ENCODE data around the gene ALDH5A1.
A peak's percentile ranks its signal among the peaks of the same experiment; 100 is the strongest.

The ALDH5A1 gene

GRCh38 chr6:24494821-24495795 lies at the start of gene ALDH5A1:
Gene ALDH5A1 (plus strand): TSS chr6:24494969. CDS start chr6:24494997, 28 bp downstream.
- FAIRE-seq, result peak; percentile 86
- peak; percentile 65 for DNase-seq (ENCODE audit: insufficient read length, low spot score)

DNA sequence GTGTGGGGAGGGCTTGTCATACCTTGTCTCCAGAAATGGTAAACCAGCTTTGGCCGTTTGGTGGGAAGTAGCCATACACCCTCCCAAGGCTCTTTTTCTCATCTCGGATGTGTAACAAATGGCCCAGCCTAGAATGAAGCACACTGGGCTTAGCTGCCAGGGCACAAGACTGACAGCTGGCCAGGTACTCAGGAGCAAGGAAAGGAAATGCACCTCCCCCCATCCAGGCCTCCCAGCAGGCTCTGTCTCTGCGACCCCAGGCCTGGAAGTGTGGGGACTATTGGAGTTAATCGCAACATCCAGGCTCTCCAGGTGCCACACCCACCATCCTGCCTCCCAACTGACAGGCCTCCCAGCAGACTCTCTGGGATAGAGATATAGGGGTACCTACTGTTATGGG lies 49.1 kb upstream of the ALDH5A1 start:
- no peak for DNase-seq (ENCODE audit: insufficient read length, low spot score)
- FAIRE-seq, result no peak

- DNase-seq (ENCODE audit: insufficient read length, low spot score) (no peak), FAIRE-seq (no peak)
These were observed 48.1 kb upstream of the ALDH5A1 start for GRCh38 chr6:24446670-24447069.

GRCh38 chr6:24448396-24448795 lies 46.4 kb upstream of the ALDH5A1 start:
- no peak for FAIRE-seq

GRCh38 chr6:24448828-24449525 lies 45.8 kb upstream of the ALDH5A1 start:
- no peak for FAIRE-seq

More at GRCh38 chr6:24448396-24448795, 46.4 kb upstream of the ALDH5A1 start:
- no peak for DNase-seq (ENCODE audit: insufficient read length, low spot score)

GRCh38 chr6:24451581-24452388 lies 43.0 kb upstream of the ALDH5A1 start:
- no peak for DNase-seq (ENCODE audit: insufficient read length, low spot score)
- FAIRE-seq, result no peak

More at GRCh38 chr6:24448828-24449525, 45.8 kb upstream of the ALDH5A1 start:
- DNase-seq (ENCODE audit: insufficient read length, low spot score), result no peak

GRCh38 chr6:24453921-24454320 lies 40.8 kb upstream of the ALDH5A1 start:
- no peak for DNase-seq (ENCODE audit: insufficient read length, low spot score)
- no peak for FAIRE-seq

GRCh38 chr6:24454452-24454851 lies 40.3 kb upstream of the ALDH5A1 start:
- DNase-seq (ENCODE audit: insufficient read length, low spot score), result no peak
- FAIRE-seq, result no peak

DNA sequence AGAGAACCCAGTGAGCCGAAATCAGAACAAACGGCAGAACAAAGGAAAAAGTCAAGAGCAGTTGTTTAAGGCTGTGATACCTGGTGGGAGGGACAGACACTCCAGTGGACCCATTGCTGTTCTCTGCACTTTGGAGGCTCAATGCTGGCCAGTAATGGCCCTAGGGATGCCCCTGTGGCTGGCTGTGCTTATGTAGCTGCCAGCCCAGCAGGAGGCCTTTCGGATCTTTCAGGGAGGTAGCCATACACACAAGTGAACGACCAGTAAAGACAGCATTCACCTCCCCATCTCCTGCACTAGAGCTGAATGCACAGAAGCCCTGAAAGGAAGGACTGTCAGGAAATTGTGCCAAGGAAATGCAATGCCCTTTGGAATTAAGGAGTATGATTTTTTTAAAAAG lies 39.7 kb upstream of the ALDH5A1 start:
- DNase-seq (ENCODE audit: insufficient read length, low spot score), result no peak
- FAIRE-seq, result no peak

GRCh38 chr6:24458134-24458533 lies 36.6 kb upstream of the ALDH5A1 start:
- FAIRE-seq, result no peak

DNA sequence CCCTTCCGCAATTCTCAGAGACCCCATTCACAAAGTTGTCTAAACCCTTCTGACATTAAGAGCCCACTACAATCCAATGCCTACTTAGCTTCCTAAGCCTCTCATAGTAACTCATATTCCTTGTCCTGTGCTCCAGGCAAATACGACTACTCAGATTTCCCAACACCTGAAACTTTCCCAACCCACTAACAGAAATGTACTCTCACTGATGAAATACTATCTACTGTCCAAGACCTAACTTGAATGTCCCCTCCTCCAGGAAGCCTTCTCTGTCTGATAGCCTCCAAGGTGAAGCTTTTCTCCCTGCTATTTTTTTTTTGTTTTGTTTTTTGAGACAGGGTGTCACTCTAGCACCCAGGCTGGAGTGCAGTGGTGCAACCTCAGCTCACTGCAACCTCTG lies 35.8 kb upstream of the ALDH5A1 start:
- FAIRE-seq (no peak), DNase-seq (ENCODE audit: insufficient read length, low spot score) (no peak)

More at GRCh38 chr6:24458134-24458533, 36.6 kb upstream of the ALDH5A1 start:
- no peak for DNase-seq (ENCODE audit: insufficient read length, low spot score)

DNA sequence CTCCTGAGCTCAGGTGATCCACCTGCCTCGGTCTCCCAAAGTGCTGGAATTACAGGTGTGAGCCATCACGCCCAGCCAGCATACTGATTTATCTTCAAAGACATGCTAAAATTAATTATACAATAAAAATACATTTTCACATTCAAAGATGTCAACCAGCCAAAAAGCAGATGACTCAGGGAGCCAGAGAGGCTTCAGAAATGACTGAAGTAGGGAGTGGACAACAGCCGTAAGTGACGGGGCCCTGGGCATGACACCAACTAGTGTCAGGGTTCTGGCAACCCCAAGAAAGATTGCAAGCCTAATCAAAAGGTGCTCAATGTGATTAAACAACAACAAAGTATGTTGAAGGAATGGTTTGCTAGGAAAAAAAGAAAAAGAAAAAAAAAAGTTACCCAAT lies 33.8 kb upstream of the ALDH5A1 start:
- DNase-seq (ENCODE audit: insufficient read length, low spot score), result no peak

DNA sequence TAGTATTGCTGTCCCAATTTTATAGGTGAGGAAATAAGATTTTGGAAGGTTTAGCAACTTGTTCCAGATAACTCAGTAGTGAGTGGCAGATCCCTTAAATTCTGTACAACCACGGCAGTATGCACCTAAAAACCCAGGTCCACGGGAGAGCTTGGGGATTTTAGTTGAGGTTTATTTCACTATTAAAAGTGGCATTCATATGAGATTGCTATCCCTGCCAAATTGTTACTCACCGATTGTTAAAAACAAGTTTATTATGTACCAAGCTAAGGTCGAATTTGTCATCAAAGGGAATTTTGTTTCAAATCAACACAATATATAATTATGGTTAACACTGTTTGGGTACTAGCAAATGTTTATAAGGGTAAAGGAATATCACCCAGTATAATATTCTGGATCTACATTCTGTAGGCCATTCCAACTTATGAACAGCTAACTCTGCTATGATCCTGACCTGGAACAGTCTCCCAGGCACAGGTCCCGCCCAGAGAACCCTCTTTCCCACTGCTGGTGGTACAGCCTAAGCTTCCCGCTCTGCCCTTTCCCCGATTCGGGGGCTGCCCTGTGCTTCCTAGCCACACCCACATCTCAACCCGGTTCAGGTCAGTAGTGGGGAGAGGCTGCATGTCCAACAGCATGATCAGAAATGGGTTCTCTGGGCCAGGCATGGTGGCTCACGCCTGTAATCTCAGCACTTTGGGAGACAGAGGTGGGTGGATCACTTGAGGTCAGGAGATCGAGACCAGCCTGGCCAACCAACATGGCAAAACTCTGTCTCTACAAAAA lies 30.3 kb upstream of the ALDH5A1 start:
- no peak for FAIRE-seq

More for the DNA sequence above, 33.8 kb upstream of the ALDH5A1 start:
- FAIRE-seq, result no peak

DNA sequence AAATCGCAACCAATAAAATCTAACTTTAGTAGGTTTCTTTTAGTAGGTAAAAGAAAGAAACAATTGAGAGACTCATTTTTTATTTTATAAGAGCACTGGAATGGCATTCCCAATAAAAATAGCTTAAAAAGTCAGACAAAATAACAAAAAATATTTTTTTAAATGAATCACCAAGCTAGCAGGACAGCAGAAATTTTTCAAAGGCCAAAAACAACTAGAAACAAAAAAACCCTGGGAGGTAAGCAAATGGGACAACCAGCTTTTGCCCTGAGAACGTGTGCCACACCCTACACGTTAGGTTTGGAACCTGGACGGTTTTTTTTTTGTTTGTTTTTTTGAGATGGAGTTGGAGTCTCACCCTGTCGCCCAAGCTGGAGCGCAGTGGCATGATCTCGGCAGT lies 25.0 kb upstream of the ALDH5A1 start:
- FAIRE-seq, result no peak

More for the DNA sequence above, 30.3 kb upstream of the ALDH5A1 start:
- no peak for DNase-seq (ENCODE audit: insufficient read length, low spot score)

GRCh38 chr6:24472181-24472580 lies 22.6 kb upstream of the ALDH5A1 start:
- DNase-seq (ENCODE audit: insufficient read length, low spot score) (no peak), FAIRE-seq (no peak)

More for the DNA sequence above, 25.0 kb upstream of the ALDH5A1 start:
- DNase-seq (ENCODE audit: insufficient read length, low spot score), result no peak

DNA sequence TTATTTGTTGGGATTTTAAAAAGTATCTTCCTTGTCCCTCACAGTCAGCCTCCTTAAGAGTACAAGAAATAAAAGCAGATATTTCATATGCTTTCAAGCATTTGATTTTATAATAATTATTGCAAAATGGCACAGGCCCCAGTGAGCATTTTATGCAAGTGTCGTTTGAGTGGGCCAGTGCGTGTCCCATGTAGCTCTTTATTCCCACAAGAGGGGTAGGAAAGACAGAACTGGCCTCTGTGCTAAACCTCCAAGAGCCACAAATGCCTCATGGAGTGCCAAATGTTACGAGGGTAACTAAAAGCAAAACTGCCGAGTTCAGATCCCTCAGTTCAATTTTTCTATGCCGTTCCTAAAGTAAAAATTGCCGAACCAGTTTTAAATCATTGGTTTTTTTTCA lies 18.1 kb upstream of the ALDH5A1 start:
- DNase-seq (ENCODE audit: insufficient read length, low spot score) (no peak), FAIRE-seq (no peak)

- no peak for DNase-seq (ENCODE audit: insufficient read length, low spot score)
- FAIRE-seq, result no peak
These were observed 17.7 kb upstream of the ALDH5A1 start for GRCh38 chr6:24477070-24477469.

GRCh38 chr6:24478903-24479302 lies 15.9 kb upstream of the ALDH5A1 start:
- FAIRE-seq (no peak), DNase-seq (ENCODE audit: insufficient read length, low spot score) (no peak)

DNA sequence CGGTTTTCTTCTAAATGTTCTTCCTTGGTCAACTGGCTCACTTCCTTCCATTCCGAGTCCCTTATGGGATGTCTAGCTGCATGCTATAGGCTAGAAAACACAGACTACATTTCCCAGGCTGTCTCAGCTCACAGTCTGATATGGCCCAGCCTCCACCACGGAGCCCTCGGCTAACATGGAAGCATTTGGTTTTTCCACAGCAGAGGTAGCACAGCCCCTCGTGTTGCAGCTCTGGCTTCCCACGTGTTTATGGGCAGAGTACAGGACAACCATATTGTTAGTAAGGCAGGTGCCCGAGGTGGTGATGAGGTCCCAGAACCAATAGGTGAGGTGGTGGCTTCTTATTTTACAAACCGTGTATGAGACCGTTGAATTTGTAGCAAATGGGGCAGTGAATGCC lies 14.1 kb upstream of the ALDH5A1 start:
- DNase-seq (ENCODE audit: insufficient read length, low spot score) (no peak), FAIRE-seq (no peak)

DNA sequence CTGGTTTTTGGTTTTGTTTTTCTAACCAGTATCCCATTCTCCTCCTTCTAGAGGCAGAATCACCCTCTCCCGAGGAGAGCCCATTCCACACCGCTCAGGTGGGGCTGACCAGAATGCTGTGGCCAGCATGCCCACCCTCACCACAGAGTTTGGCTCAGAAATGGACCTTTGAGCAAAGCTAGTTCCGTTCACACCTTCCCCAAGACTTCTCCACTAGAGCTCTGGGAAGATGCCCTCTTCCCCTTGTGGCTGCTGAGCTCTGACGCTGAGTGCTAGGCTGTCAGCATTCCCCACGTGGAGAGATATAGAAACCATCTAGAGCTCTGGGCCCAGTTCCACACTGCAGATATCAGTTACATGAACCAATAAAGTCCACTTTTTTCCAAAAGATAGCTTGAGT lies 13.3 kb upstream of the ALDH5A1 start:
- no peak for FAIRE-seq
- no peak for DNase-seq (ENCODE audit: insufficient read length, low spot score)

All from GM19239 (cell line).